Stimulated activated memory B cell treated with anti-CD40 and anti-IgM and Interleukin-4, amounts not matched to agents 10 μg/mL and 1 μg/mL and 100 μg/mL, for 72 hours (primary cell): ENCODE measurements around the gene OCIAD2.
"Not testable (repeated sequence)": the region's sequence is repeated elsewhere in the genome, so short reads cannot be mapped to it uniquely, and the experiment has no call there.

Experiments used
- ATAC-seq: fragments of 150-1000 bp; cut with Tn5 transposase; 2 replicates; pipeline ENCODE4 v1.10.0; 2021
- H3K27ac Mint-ChIP-seq: one replicate; pipeline ENCODE4 v1.8.0; 2022; ENCODE audit warnings: mild to moderate bottlenecking, mixed read lengths
- H3K27me3 Mint-ChIP-seq: one replicate; pipeline ENCODE4 v1.8.0; 2022; ENCODE audit warnings: mixed read lengths
- H3K36me3 Mint-ChIP-seq: one replicate; pipeline ENCODE4 v1.8.0; 2022; ENCODE audit warnings: mixed read lengths
- H3K4me1 Mint-ChIP-seq: one replicate; pipeline ENCODE4 v1.8.0; 2022; ENCODE audit warnings: mixed read lengths
- H3K4me3 Mint-ChIP-seq: one replicate; pipeline ENCODE4 v1.8.0; 2022; ENCODE audit warnings: mild to moderate bottlenecking, moderate library complexity, mixed read lengths
- H3K9me3 Mint-ChIP-seq: one replicate; pipeline ENCODE4 v1.8.0; 2022; ENCODE audit warnings: mixed read lengths

Gene OCIAD2

GRCh38 chr4:48898733-48899431 lies 7.7 kb downstream of the OCIAD2 start:
- Mint-ChIP-seq H3K4me1 (peaks cover 15% of the 10 kb centered on the region), H3K9me3 (no peaks in the 10 kb centered on the region), H3K36me3 (peaks cover 75% of the 10 kb centered on the region), H3K4me3 (peak overlapping the region; percentile 29), H3K27me3 (no peaks in the 10 kb centered on the region), H3K27ac (peak overlapping the region; percentile 77)
- ATAC-seq = no peak

- Mint-ChIP-seq H3K36me3 (peaks cover 76% of the 10 kb centered on the region), H3K4me1 (peaks cover 15% of the 10 kb centered on the region), H3K27me3 (no peaks in the 10 kb centered on the region), H3K27ac (no peak overlapping the region), H3K9me3 (no peaks in the 10 kb centered on the region), H3K4me3 (no peak overlapping the region)
- ATAC-seq = no peak
These were observed 9.7 kb downstream of the OCIAD2 start for GRCh38 chr4:48896845-48897244.

DNA sequence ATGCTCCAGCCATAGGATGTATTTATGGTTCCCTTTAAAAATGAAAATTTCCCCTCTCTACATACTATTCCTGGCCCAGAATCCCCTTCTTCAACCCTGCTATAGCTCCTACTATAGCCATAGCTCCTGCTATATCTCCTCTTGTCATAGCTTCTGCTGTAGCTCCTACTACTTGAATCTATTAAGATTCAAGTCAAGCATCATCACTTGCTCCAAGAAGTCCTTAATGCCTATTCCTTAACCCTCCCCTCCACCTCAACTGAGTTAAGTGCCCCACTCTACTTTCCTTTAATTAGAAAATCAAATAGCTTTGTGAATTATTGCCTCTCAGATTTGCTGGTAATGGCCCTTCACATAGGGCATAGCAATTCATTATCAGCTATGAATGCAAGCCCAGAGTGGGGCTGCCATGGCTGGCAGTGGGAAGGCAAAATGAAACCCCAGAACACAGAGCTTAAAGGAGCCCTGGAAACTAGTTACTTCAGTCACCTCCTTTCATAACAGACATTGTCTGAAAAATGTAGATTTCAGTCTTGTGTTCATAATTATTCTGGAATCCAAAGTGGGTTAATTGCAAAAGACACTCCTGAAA lies 15.4 kb downstream of the OCIAD2 start:
- peaks cover 3% of the 10 kb centered on the region for H3K9me3 Mint-ChIP-seq
- H3K27ac Mint-ChIP-seq = no peak overlapping the region
- H3K36me3 Mint-ChIP-seq = peaks cover 71% of the 10 kb centered on the region
- ATAC-seq = no peak
- no peaks in the 10 kb centered on the region for H3K4me1 Mint-ChIP-seq
- H3K27me3 Mint-ChIP-seq = no peaks in the 10 kb centered on the region
- no peak overlapping the region for H3K4me3 Mint-ChIP-seq

GRCh38 chr4:48889750-48890149 lies 16.8 kb downstream of the OCIAD2 start:
- H3K27ac Mint-ChIP-seq, H3K9me3 Mint-ChIP-seq, H3K4me1 Mint-ChIP-seq, ATAC-seq, H3K27me3 Mint-ChIP-seq, H3K4me3 Mint-ChIP-seq: not testable (repeated sequence)
- peaks cover 60% of the 10 kb centered on the region for H3K36me3 Mint-ChIP-seq

GRCh38 chr4:48881646-48882045 lies 24.9 kb downstream of the OCIAD2 start:
- H3K27me3 Mint-ChIP-seq, H3K36me3 Mint-ChIP-seq, H3K27ac Mint-ChIP-seq, H3K4me3 Mint-ChIP-seq, H3K4me1 Mint-ChIP-seq, ATAC-seq, H3K9me3 Mint-ChIP-seq: not testable (repeated sequence)

- Mint-ChIP-seq H3K9me3 (peaks cover 3% of the 10 kb centered on the region), H3K27me3 (no peaks in the 10 kb centered on the region), H3K4me1 (no peaks in the 10 kb centered on the region), H3K36me3 (peaks cover 21% of the 10 kb centered on the region), H3K27ac (no peak overlapping the region), H3K4me3 (no peak overlapping the region)
- ATAC-seq = no peak
These were observed 26.8 kb downstream of the OCIAD2 start for GRCh38 chr4:48879561-48880442.

- peak; percentile 43 for ATAC-seq
- Mint-ChIP-seq H3K9me3 (peaks cover 10% of the 10 kb centered on the region), H3K4me3 (no peak overlapping the region), H3K27ac (no peak overlapping the region), H3K36me3 (peaks cover 33% of the 10 kb centered on the region), H3K27me3 (no peaks in the 10 kb centered on the region), H3K4me1 (no peaks in the 10 kb centered on the region)
These were observed 28.6 kb downstream of the OCIAD2 start for GRCh38 chr4:48877827-48878535.

DNA sequence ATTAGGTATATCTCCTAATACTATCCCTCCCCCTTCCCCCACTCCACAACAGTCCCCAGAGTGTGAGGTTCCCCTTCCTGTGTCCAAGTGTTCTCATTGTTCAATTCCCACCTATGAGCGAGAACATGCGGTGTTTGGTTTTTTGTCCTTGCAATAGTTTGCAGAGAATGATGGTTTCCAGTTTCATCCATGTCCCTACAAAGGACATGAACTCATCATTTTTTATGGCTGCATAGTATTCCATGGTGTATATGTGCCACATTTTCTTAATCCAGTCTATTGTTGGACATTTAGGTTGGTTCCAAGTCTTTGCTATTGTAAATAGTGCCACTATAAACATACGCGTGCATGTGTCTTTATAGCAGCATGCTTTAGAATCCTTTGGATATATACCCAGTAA lies 41.9 kb downstream of the OCIAD2 start:
- not testable (repeated sequence) for H3K4me1 Mint-ChIP-seq, H3K4me3 Mint-ChIP-seq, ATAC-seq, H3K27me3 Mint-ChIP-seq, H3K27ac Mint-ChIP-seq
- Mint-ChIP-seq H3K36me3 (peaks cover 34% of the 10 kb centered on the region), H3K9me3 (peaks cover 12% of the 10 kb centered on the region)

GRCh38 chr4:48863728-48864127 lies 42.8 kb downstream of the OCIAD2 start:
- H3K36me3 Mint-ChIP-seq = peaks cover 29% of the 10 kb centered on the region
- H3K4me1 Mint-ChIP-seq = no peaks in the 10 kb centered on the region
- peaks cover 8% of the 10 kb centered on the region for H3K9me3 Mint-ChIP-seq
- no peak overlapping the region for H3K4me3 Mint-ChIP-seq
- H3K27ac Mint-ChIP-seq = no peak overlapping the region
- H3K27me3 Mint-ChIP-seq = no peaks in the 10 kb centered on the region
- no peak for ATAC-seq

DNA sequence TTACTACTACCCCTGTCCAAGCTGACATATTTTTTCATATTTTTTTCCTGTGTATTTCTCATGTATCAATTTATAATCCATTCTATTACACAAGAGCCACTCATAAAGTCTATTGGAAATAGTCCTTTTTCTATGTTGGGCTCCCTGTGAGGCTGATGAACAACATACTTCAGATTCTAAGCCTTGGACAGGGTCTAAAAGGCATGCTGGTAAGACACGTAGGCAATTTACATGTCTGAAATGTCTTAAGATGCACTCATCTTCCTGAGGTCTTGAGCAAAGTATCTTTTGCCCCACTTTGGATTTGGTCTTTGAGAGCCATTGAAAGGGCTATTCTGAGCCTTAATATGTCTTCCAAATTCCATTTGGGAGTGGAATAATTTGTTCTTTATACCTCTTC lies 43.9 kb downstream of the OCIAD2 start:
- Mint-ChIP-seq H3K4me1 (no peaks in the 10 kb centered on the region), H3K27me3 (no peaks in the 10 kb centered on the region), H3K4me3 (no peak overlapping the region), H3K9me3 (peaks cover 8% of the 10 kb centered on the region), H3K27ac (no peak overlapping the region), H3K36me3 (peaks cover 35% of the 10 kb centered on the region)
- no peak for ATAC-seq

GRCh38 chr4:48862038-48862437 lies 44.5 kb downstream of the OCIAD2 start:
- Mint-ChIP-seq H3K27me3 (no peaks in the 10 kb centered on the region), H3K4me3 (no peak overlapping the region), H3K9me3 (peaks cover 8% of the 10 kb centered on the region), H3K36me3 (peaks cover 33% of the 10 kb centered on the region), H3K4me1 (no peaks in the 10 kb centered on the region), H3K27ac (no peak overlapping the region)
- no peak for ATAC-seq

DNA sequence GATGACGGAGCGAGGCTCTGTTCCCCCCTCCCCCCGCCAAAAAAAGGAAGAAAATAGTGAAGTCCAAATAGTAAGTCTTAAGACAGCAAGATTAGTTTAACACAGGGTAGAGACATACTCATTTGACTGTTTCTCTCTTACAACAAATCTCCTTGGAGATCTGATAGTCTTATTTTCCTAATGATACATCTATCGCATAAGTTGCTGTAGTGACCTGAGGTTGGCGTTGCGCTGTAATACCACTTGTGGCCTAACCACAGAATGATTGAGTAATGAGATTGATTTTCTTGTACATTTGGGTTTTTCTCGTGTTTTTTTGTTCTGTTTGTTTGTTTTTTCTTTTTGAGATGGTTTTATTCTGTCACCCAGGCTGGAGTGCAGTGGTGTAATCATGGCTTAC lies 48.4 kb downstream of the OCIAD2 start:
- H3K27me3 Mint-ChIP-seq = no peaks in the 10 kb centered on the region
- ATAC-seq = no peak
- H3K4me3 Mint-ChIP-seq = no peak overlapping the region
- H3K9me3 Mint-ChIP-seq = no peaks in the 10 kb centered on the region
- H3K27ac Mint-ChIP-seq = no peak overlapping the region
- peaks cover 50% of the 10 kb centered on the region for H3K36me3 Mint-ChIP-seq
- H3K4me1 Mint-ChIP-seq = peaks cover 6% of the 10 kb centered on the region

DNA sequence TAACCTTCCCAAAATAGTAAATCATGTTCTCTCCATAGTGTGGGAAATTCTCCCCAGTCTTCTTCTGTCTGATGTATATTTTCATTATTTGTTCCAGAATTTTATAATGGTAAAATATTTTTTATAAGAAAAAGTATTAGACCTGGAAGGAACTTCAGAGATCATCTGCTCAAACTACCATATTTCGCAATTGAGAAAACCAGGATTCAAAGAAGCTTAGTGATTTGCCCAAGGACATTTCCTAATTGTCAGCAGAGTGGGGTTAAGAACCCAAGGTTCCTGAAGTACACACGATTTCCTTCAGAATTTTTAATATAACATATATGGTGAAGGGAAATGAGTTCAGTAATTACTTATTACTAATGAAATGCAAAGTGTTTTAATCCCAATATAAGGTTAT lies 51.6 kb downstream of the OCIAD2 start:
- H3K27ac Mint-ChIP-seq = no peak overlapping the region
- H3K9me3 Mint-ChIP-seq = no peaks in the 10 kb centered on the region
- no peaks in the 10 kb centered on the region for H3K27me3 Mint-ChIP-seq
- peaks cover 47% of the 10 kb centered on the region for H3K36me3 Mint-ChIP-seq
- H3K4me3 Mint-ChIP-seq = no peak overlapping the region
- H3K4me1 Mint-ChIP-seq = peaks cover 6% of the 10 kb centered on the region
- ATAC-seq = no peak

GRCh38 chr4:48854395-48854683 lies 52.2 kb downstream of the OCIAD2 start:
- Mint-ChIP-seq H3K27ac (no peak overlapping the region), H3K36me3 (peaks cover 40% of the 10 kb centered on the region), H3K4me1 (peaks cover 6% of the 10 kb centered on the region), H3K4me3 (no peak overlapping the region), H3K9me3 (no peaks in the 10 kb centered on the region), H3K27me3 (no peaks in the 10 kb centered on the region)
- no peak for ATAC-seq

DNA sequence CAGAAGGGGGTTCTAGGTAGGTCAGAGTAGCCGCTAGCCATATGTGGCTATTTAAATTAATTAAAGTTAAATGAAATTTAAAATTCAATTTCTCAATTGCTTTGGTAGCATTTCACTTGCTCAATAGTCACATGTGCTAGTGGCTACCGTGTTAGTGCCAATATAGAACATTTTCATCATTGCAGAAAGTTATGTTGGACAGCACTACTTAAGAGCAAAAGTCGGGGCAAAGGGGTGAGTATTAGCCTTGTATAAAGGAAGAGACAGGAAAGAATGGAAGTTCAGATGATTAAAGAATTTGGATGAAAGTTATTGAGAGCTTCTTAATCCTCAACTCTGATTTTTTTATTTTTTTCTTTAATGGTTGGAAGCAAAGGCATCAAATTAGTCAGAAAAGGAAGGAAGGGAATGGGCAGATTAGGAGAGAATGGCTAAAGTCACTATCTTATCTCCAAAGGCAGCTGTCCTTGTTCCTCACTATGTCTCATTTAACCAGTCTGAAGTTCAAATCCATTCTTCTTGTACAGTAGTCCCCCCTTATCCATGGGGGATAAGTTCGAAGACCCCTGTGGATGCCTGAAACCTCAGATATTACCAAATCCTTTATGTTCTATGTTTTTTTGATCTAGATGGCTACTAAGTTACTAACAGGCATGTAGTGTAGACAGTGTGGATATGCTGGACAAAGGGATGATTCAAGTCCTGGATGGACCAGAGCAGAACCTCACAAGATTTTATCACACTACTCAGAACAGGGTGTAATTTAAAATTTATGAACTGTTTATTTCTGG lies 52.8 kb downstream of the OCIAD2 start:
- Mint-ChIP-seq H3K36me3 (peaks cover 42% of the 10 kb centered on the region), H3K9me3 (no peaks in the 10 kb centered on the region), H3K4me1 (peaks cover 6% of the 10 kb centered on the region), H3K4me3 (no peak overlapping the region), H3K27me3 (no peaks in the 10 kb centered on the region), H3K27ac (no peak overlapping the region)
- no peak for ATAC-seq
